DND-41 (cell line): ENCODE results near the gene AKAP6.

Experiments
- CTCF ChIP-seq: IDR thresholded peaks from 2 replicates; pipeline ENCODE4 v1.5.1; 2012; ENCODE audit warnings: borderline replicate concordance, low read length, moderate library complexity, mild to moderate bottlenecking; ENCODE audit not compliant: poor library complexity, severe bottlenecking; ENCODE audit errors: extremely low read depth
- EZH2 ChIP-seq: IDR thresholded peaks from 3 replicates; pipeline ENCODE4 v1.6.1; 2012; ENCODE audit warnings: borderline replicate concordance, low read depth, mild to moderate bottlenecking, moderate library complexity, low read length, inconsistent platforms; ENCODE audit not compliant: severe bottlenecking

- TF ChIP-seq CTCF (no peak), EZH2 (no peak)
Observed at GRCh38 chr14:32623300-32624093, 294.4 kb downstream of the AKAP6 start.
